Tibial nerve (tissue), 4 donors: ENCODE results near the gene CACNB3.

Source experiments
- CTCF ChIP-seq, 5 experiments: fragments of 200-600 bp in 3 of 5; fragments of 450-650 bp in 2 of 5; sonication (generic) in 3 of 5; IDR thresholded peaks; one replicate each; pipeline ENCODE4 v1.5.1; 2016 to 2019; ENCODE audit warnings: antibody characterized with exemption in 5 of 5, mild to moderate bottlenecking in 3 of 5, moderate library complexity in 2 of 5
- EP300 ChIP-seq, 2 donors: sonication (generic); formaldehyde crosslinking; IDR thresholded peaks; one replicate each; pipeline ENCODE4 v1.6.1; 2017; ENCODE audit warnings: antibody characterized with exemption in 2 of 2, mild to moderate bottlenecking in 1 of 2
- POLR2A ChIP-seq, 2 donors: fragments of 450-650 bp; IDR thresholded peaks; one replicate each; pipeline ENCODE4 v1.6.1; 2017; ENCODE audit warnings: antibody characterized with exemption in 2 of 2, mild to moderate bottlenecking in 2 of 2, moderate library complexity in 2 of 2

- TF ChIP-seq CTCF (IDR thresholded peaks at IDR 0.05) (no peak), EP300 (IDR thresholded peaks at IDR 0.05) (no peak), POLR2A (IDR thresholded peaks at IDR 0.05) (no peak)
Measured at GRCh38 chr12:48810903-48811431, 7.3 kb upstream of the CACNB3 start.
